ENCODE data around the gene PTPRA.
"Not testable (repeated sequence)": the region's sequence is repeated elsewhere in the genome, so short reads cannot be mapped to it uniquely, and the experiment has no call there.

Gene PTPRA

GRCh38 chr20:2873010-2873746 is at the start of gene PTPRA:
Gene PTPRA, plus strand, starts transcription at chr20:2873481. Its CDS starts 90,797 bp downstream, at chr20:2964278.
- DNase-seq (ENCODE audit: low read depth, low spot score), result peak; percentile 95

- no peak for DNase-seq (ENCODE audit: low read depth, low spot score)
These were observed 47.5 kb upstream of the PTPRA start for GRCh38 chr20:2825761-2826160.

GRCh38 chr20:2826655-2827054 is 46.6 kb upstream of the PTPRA start:
- DNase-seq (ENCODE audit: low read depth, low spot score), result no peak

- DNase-seq (ENCODE audit: low read depth, low spot score), result no peak
These were observed 43.9 kb upstream of the PTPRA start for GRCh38 chr20:2829376-2829775.

- DNase-seq (ENCODE audit: low read depth, low spot score), result not testable (repeated sequence)
These were observed 42.1 kb upstream of the PTPRA start for GRCh38 chr20:2831206-2831605.

GRCh38 chr20:2833761-2834160 is 39.5 kb upstream of the PTPRA start:
- DNase-seq (ENCODE audit: low read depth, low spot score), result no peak

- no peak for DNase-seq (ENCODE audit: low read depth, low spot score)
These were observed 38.7 kb upstream of the PTPRA start for GRCh38 chr20:2834401-2835110.

GRCh38 chr20:2835331-2835796 is 37.9 kb upstream of the PTPRA start:
- no peak for DNase-seq (ENCODE audit: low read depth, low spot score)

- no peak for DNase-seq (ENCODE audit: low read depth, low spot score)
These were observed 37.2 kb upstream of the PTPRA start for GRCh38 chr20:2836035-2836434.

GRCh38 chr20:2837221-2837960 is 35.9 kb upstream of the PTPRA start:
- DNase-seq (ENCODE audit: low read depth, low spot score), result no peak

- no peak for DNase-seq (ENCODE audit: low read depth, low spot score)
These were observed 35.0 kb upstream of the PTPRA start for GRCh38 chr20:2838170-2838797.

- DNase-seq (ENCODE audit: low read depth, low spot score), result no peak
These were observed 34.2 kb upstream of the PTPRA start for GRCh38 chr20:2838847-2839671.

- peak; percentile 15 for DNase-seq (ENCODE audit: low read depth, low spot score)
These were observed 33.5 kb upstream of the PTPRA start for GRCh38 chr20:2839732-2840137.

GRCh38 chr20:2840138-2840966 is 32.9 kb upstream of the PTPRA start, which contains the start of the genes PCED1A and VPS16:
Gene PCED1A, minus strand, starts transcription at chr20:2840655. Its CDS starts 743 bp downstream, at chr20:2839912.
Gene VPS16, plus strand, starts transcription at chr20:2840745. Its CDS starts 30 bp downstream, at chr20:2840775.
- DNase-seq (ENCODE audit: low read depth, low spot score), result peak; percentile 88

GRCh38 chr20:2840967-2841531 is 32.2 kb upstream of the PTPRA start:
- DNase-seq (ENCODE audit: low read depth, low spot score), result peak; percentile 28

- DNase-seq (ENCODE audit: low read depth, low spot score), result no peak
These were observed 27.7 kb upstream of the PTPRA start for GRCh38 chr20:2845607-2846006.

GRCh38 chr20:2846698-2847097 is 26.6 kb upstream of the PTPRA start:
- no peak for DNase-seq (ENCODE audit: low read depth, low spot score)

- no peak for DNase-seq (ENCODE audit: low read depth, low spot score)
These were observed 25.5 kb upstream of the PTPRA start for GRCh38 chr20:2847802-2848201.

- DNase-seq (ENCODE audit: low read depth, low spot score), result no peak
These were observed 23.8 kb upstream of the PTPRA start for GRCh38 chr20:2849529-2849928.
